Measurements from ENCODE around the gene DDX4. TPM values are rescaled to one million over a fixed set of nuclear protein-coding genes. Genes with fewer than 3 reads are reported as not detected.
"Not testable (repeated sequence)": the region's sequence is repeated elsewhere in the genome, so short reads cannot be mapped to it uniquely, and the experiment has no call there.

DDX4 gene
- total and polyA plus RNA-seq, 4 donors = 0.03 TPM; not detected in 3

- no peak for TF ChIP-seq CTCF (IDR thresholded peaks at IDR 0.05; ENCODE audit: control extremely low read depth, extremely low read depth)
- Histone ChIP-seq H3K9me3 (ENCODE audit: control insufficient read depth in 4 of 4, insufficient read depth in 3 of 4, low read length in 3 of 4) (peaks cover 0 to 5% (median 2%) of the 10 kb centered on the region in 4 donors), H3K36me3 (ENCODE audit: control insufficient read depth in 4 of 4, insufficient read depth in 4 of 4, low read length in 4 of 4) (no peaks in the 10 kb centered on the region), H3K4me1 (ENCODE audit: control insufficient read depth in 5 of 5, insufficient read depth in 5 of 5, low read length in 5 of 5) (peaks cover 0 to 12% (median 2%) of the 10 kb centered on the region in 5 donors), H3K27me3 (ENCODE audit: control insufficient read depth in 3 of 3, insufficient read depth in 3 of 3, low read length in 2 of 3) (no peaks in the 10 kb centered on the region), H3K27ac (ENCODE audit: low read depth in 1 of 2, low read length in 1 of 2) (no peak overlapping the region), H3K9ac (ENCODE audit: insufficient read depth in 1 of 2, low read length in 2 of 2) (no peak overlapping the region), H3K4me3 (no peak overlapping the region)
- WGBS, 2 donors = 76 to 79% methylated on average over 6 of the region's 6 CpGs
- ATAC-seq (ENCODE audit: insufficient read depth, low FRiP score) (no peak), DNase-seq (no peak)
These were observed 23.1 kb upstream of the DDX4 start for GRCh38 chr5:55714749-55715148.

GRCh38 chr5:55715519-55716078 is 22.3 kb upstream of the DDX4 start:
- Histone ChIP-seq H3K27ac (ENCODE audit: low read depth in 1 of 2, low read length in 1 of 2) (no peak overlapping the region), H3K9ac (ENCODE audit: insufficient read depth in 1 of 2, low read length in 2 of 2) (no peak overlapping the region), H3K9me3 (ENCODE audit: control insufficient read depth in 4 of 4, insufficient read depth in 3 of 4, low read length in 3 of 4) (peaks cover 0 to 5% (median 2%) of the 10 kb centered on the region in 4 donors), H3K4me3 (no peak overlapping the region), H3K27me3 (ENCODE audit: control insufficient read depth in 3 of 3, insufficient read depth in 3 of 3, low read length in 2 of 3) (no peaks in the 10 kb centered on the region), H3K36me3 (ENCODE audit: control insufficient read depth in 4 of 4, insufficient read depth in 4 of 4, low read length in 4 of 4) (no peaks in the 10 kb centered on the region), H3K4me1 (ENCODE audit: control insufficient read depth in 5 of 5, insufficient read depth in 5 of 5, low read length in 5 of 5) (peaks cover 0 to 12% (median 2%) of the 10 kb centered on the region in 5 donors)
- TF ChIP-seq CTCF (IDR thresholded peaks at IDR 0.05; ENCODE audit: control extremely low read depth, extremely low read depth) = no peak
- DNase-seq (no peak), ATAC-seq (ENCODE audit: insufficient read depth, low FRiP score) (no peak)
- WGBS, 2 donors = 95 to 96% methylated on average over 6 of the region's 6 CpGs

GRCh38 chr5:55719026-55719425 is 18.8 kb upstream of the DDX4 start:
- ATAC-seq (ENCODE audit: insufficient read depth, low FRiP score); H3K9ac ChIP-seq (ENCODE audit: insufficient read depth in 1 of 2, low read length in 2 of 2); H3K4me1 ChIP-seq (ENCODE audit: control insufficient read depth in 5 of 5, insufficient read depth in 5 of 5, low read length in 5 of 5); H3K36me3 ChIP-seq (ENCODE audit: control insufficient read depth in 4 of 4, insufficient read depth in 4 of 4, low read length in 4 of 4); H3K27me3 ChIP-seq (ENCODE audit: control insufficient read depth in 3 of 3, insufficient read depth in 3 of 3, low read length in 2 of 3); DNase-seq; H3K9me3 ChIP-seq (ENCODE audit: control insufficient read depth in 4 of 4, insufficient read depth in 3 of 4, low read length in 3 of 4); H3K4me3 ChIP-seq; H3K27ac ChIP-seq (ENCODE audit: low read depth in 1 of 2, low read length in 1 of 2): not testable (repeated sequence)
- WGBS, 2 donors = 93 to 95% methylated on average over 2 of the region's 2 CpGs

- no peak for TF ChIP-seq CTCF (IDR thresholded peaks at IDR 0.05; ENCODE audit: control extremely low read depth, extremely low read depth)
- Histone ChIP-seq H3K4me1 (ENCODE audit: control insufficient read depth in 5 of 5, insufficient read depth in 5 of 5, low read length in 5 of 5) (no peaks in the 10 kb centered on the region), H3K4me3 (no peak overlapping the region), H3K36me3 (ENCODE audit: control insufficient read depth in 4 of 4, insufficient read depth in 4 of 4, low read length in 4 of 4) (no peaks in the 10 kb centered on the region), H3K9me3 (ENCODE audit: control insufficient read depth in 4 of 4, insufficient read depth in 3 of 4, low read length in 3 of 4) (peaks cover 0 to 5% (median 1%) of the 10 kb centered on the region in 4 donors), H3K9ac (ENCODE audit: insufficient read depth in 1 of 2, low read length in 2 of 2) (no peak overlapping the region), H3K27me3 (ENCODE audit: control insufficient read depth in 3 of 3, insufficient read depth in 3 of 3, low read length in 2 of 3) (no peaks in the 10 kb centered on the region), H3K27ac (ENCODE audit: low read depth in 1 of 2, low read length in 1 of 2) (no peak overlapping the region)
- ATAC-seq (ENCODE audit: insufficient read depth, low FRiP score) (no peak), DNase-seq (no peak)
- 79 to 99% methylated on average over 3 of the region's 3 CpGs for WGBS, 2 donors
These were observed 17.6 kb upstream of the DDX4 start for GRCh38 chr5:55720188-55720703.
